ENCODE measurements around the gene KRTAP4-11. TPM values are rescaled to one million over a fixed set of nuclear protein-coding genes. Genes with fewer than 3 reads are reported as not detected.
"Not testable (repeated sequence)": the region's sequence is repeated elsewhere in the genome, so short reads cannot be mapped to it uniquely, and the experiment has no call there.

Gene KRTAP4-11
- total RNA-seq, 2 experiments from 2014 or later = not detected

DNA sequence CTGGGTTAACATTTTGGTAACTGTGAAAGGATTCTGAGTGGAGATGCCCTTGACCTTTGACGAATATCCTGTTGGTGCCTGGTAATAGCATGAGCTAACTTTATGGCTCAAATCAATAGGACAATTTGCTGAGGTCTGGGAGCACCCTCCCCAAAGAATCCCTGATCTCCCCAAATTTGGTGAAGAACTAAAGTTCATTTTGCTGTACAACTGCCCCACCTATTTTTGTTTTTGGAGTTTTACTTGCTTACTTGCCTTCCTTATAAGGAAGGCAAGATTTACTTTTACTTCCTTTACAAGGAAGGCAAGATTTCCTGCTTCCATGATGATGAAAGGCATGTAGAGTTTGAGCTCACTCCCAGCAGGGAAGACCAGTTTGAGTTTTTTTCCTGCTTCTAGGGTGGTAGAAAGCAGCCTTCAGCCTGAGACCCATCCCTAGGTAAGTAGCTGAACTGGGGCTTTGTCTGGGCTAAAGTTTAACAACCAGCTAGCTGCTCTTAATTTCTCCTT lies 10.2 kb downstream of the KRTAP4-11 start:
- H3K27ac ChIP-seq (ENCODE audit: low read depth, low read length, poor library complexity, severe bottlenecking) = no peak overlapping the region
- H2AFZ ChIP-seq (ENCODE audit: low read length) = no peak overlapping the region
- H3K79me2 ChIP-seq (ENCODE audit: insufficient read depth, low read depth, low read length) = no peaks in the 10 kb centered on the region
- POLR2A ChIA-PET = no interaction called here
- TF ChIP-seq, protein P1, sequence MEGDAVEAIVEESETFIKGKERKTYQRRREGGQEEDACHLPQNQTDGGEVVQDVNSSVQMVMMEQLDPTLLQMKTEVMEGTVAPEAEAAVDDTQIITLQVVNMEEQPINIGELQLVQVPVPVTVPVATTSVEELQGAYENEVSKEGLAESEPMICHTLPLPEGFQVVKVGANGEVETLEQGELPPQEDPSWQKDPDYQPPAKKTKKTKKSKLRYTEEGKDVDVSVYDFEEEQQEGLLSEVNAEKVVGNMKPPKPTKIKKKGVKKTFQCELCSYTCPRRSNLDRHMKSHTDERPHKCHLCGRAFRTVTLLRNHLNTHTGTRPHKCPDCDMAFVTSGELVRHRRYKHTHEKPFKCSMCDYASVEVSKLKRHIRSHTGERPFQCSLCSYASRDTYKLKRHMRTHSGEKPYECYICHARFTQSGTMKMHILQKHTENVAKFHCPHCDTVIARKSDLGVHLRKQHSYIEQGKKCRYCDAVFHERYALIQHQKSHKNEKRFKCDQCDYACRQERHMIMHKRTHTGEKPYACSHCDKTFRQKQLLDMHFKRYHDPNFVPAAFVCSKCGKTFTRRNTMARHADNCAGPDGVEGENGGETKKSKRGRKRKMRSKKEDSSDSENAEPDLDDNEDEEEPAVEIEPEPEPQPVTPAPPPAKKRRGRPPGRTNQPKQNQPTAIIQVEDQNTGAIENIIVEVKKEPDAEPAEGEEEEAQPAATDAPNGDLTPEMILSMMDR (conservative IDR thresholded peaks at IDR 0.05; ENCODE audit: low read length) = no peak
- no peak for TF ChIP-seq EZH2phosphoT487 (IDR thresholded peaks at IDR 0.05; ENCODE audit: borderline replicate concordance, low read depth, low read length)
- no peaks in the 10 kb centered on the region for H3K9me2 ChIP-seq (ENCODE audit: insufficient read depth, low read length)
- no peak overlapping the region for H3K4me3 ChIP-seq (ENCODE audit: low read depth, low read length, poor library complexity, severe bottlenecking)
- no peaks in the 10 kb centered on the region for H3K4me1 ChIP-seq (ENCODE audit: insufficient read depth, low read length, poor library complexity, severe bottlenecking)
- BruUV-seq (replicated peaks) = no TSS peak
- intact Hi-C loops (cut with micrococcal nuclease; ENCODE audit: unreplicated experiment) = no loop called here
- no peaks in the 10 kb centered on the region for H4K20me1 ChIP-seq (ENCODE audit: insufficient read depth, low read length)
- no peak overlapping the region for H3K4me2 ChIP-seq (ENCODE audit: low read length)
- no peaks in the 10 kb centered on the region for H3K36me3 ChIP-seq (ENCODE audit: insufficient read depth, low read length)
- CTCF ChIA-PET (ENCODE audit: unreplicated experiment) = no interaction called here
- DNase-seq (ENCODE audit: low spot score) = no peak
- 0 out of 2 replicates have a peak, but pooled peaks cover 19% of the 10 kb centered on the region for H3K9me3 ChIP-seq (ENCODE audit: low read length)

DNA sequence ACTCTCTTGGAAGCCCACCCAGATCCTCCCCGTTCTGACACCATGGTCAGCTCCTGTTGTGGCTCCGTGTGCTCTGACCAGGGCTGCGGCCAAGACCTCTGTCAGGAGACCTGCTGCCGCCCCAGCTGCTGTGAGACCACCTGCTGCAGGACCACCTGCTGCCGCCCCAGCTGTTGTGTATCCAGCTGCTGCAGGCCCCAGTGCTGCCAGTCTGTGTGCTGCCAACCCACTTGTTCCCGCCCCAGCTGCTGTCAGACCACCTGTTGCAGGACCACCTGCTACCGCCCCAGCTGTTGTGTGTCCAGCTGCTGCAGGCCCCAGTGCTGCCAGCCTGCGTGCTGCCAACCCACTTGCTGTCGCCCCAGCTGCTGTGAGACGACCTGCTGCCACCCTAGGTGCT lies 12.8 kb downstream of the KRTAP4-11 start, which contains the start of gene KRTAP4-9:
KRTAP4-9 (plus strand) TSS at position 43 of the 400 bp plus-strand sequence; CDS start at position 43, 0 bp downstream.
- POLR2A ChIA-PET; CTCF ChIA-PET (ENCODE audit: unreplicated experiment); H3K9me2 ChIP-seq (ENCODE audit: insufficient read depth, low read length); BruUV-seq (replicated peaks); H4K20me1 ChIP-seq (ENCODE audit: insufficient read depth, low read length); DNase-seq (ENCODE audit: low spot score); H2AFZ ChIP-seq (ENCODE audit: low read length); H3K79me2 ChIP-seq (ENCODE audit: insufficient read depth, low read depth, low read length); H3K9me3 ChIP-seq (ENCODE audit: low read length); H3K27ac ChIP-seq (ENCODE audit: low read depth, low read length, poor library complexity, severe bottlenecking); H3K36me3 ChIP-seq (ENCODE audit: insufficient read depth, low read length); H3K4me1 ChIP-seq (ENCODE audit: insufficient read depth, low read length, poor library complexity, severe bottlenecking); H3K4me2 ChIP-seq (ENCODE audit: low read length); H3K4me3 ChIP-seq (ENCODE audit: low read depth, low read length, poor library complexity, severe bottlenecking); intact Hi-C loops (cut with micrococcal nuclease; ENCODE audit: unreplicated experiment): not testable (repeated sequence)

DNA sequence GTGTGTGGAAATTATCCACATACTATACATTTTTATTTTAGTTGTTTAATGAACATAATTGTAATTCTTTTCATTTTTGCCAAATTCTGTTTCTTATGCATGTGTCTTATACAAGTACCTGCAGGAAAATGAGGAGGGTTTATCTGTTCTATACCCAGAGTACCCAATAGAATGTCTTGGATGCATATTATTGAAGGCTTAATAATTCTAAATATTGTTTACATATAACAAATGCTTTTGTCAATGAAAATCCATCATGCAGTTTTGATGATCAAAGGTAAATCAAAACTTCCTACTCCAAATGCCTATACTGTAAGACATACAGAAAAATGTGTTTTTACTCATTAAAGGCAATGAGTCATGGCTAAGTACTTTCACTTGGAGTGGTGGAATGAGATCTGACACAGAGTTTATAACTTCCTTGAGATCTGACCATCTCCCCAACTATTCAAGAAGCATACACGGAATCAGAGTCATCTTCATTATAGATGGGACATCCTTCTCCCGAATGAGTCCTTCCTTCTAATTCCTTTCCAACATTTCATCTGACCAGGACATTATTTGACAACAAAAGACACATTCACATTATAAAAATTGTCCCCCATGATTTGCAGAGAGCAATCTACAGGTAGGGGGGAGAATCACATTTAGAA lies 13.7 kb downstream of the KRTAP4-11 start:
- H3K9me3 ChIP-seq (ENCODE audit: low read length); H4K20me1 ChIP-seq (ENCODE audit: insufficient read depth, low read length); H3K27ac ChIP-seq (ENCODE audit: low read depth, low read length, poor library complexity, severe bottlenecking); H2AFZ ChIP-seq (ENCODE audit: low read length); H3K4me2 ChIP-seq (ENCODE audit: low read length); H3K4me3 ChIP-seq (ENCODE audit: low read depth, low read length, poor library complexity, severe bottlenecking); intact Hi-C loops (cut with micrococcal nuclease; ENCODE audit: unreplicated experiment); POLR2A ChIA-PET; H3K79me2 ChIP-seq (ENCODE audit: insufficient read depth, low read depth, low read length); CTCF ChIA-PET (ENCODE audit: unreplicated experiment); DNase-seq (ENCODE audit: low spot score); H3K9me2 ChIP-seq (ENCODE audit: insufficient read depth, low read length); H3K4me1 ChIP-seq (ENCODE audit: insufficient read depth, low read length, poor library complexity, severe bottlenecking); BruUV-seq (replicated peaks); H3K36me3 ChIP-seq (ENCODE audit: insufficient read depth, low read length): not testable (repeated sequence)
